Sigmoid colon (tissue), 7 donors: Measurements from ENCODE around the gene TDRD7. TPM values are rescaled to one million over a fixed set of nuclear protein-coding genes. Genes with fewer than 3 reads are reported as not detected.

Experiments used
- DNase-seq: peaks from one replicate; pipeline ENCODE4 v3.0.0-alpha.2; 2019
- H3K27ac ChIP-seq, 4 donors: fragments of 200-600 bp; sonication (generic); one replicate each; pipeline ENCODE4 v1.5.1; 2016 to 2019; ENCODE audit warnings: mild to moderate bottlenecking in 1 of 4
- H3K27me3 ChIP-seq, 3 donors: fragments of 200-600 bp; sonication (generic); one replicate each; pipeline ENCODE4 v1.5.1; 2019; ENCODE audit warnings: mild to moderate bottlenecking in 1 of 3
- H3K36me3 ChIP-seq, 4 donors: fragments of 200-600 bp; sonication (generic); one replicate each; pipeline ENCODE4 v1.5.1; 2016 to 2019
- H3K4me1 ChIP-seq, 4 donors: fragments of 200-600 bp; sonication (generic); one replicate each; pipeline ENCODE4 v1.5.1; 2017 to 2019
- H3K4me3 ChIP-seq, 4 donors: fragments of 200-600 bp; sonication (generic); one replicate each; pipeline ENCODE4 v1.5.1; 2017 to 2019; ENCODE audit warnings: mild to moderate bottlenecking in 2 of 4, moderate library complexity in 1 of 4
- H3K9me3 ChIP-seq, 4 donors: fragments of 200-600 bp in 3 of 4; sonication (generic) in 3 of 4; one replicate each; pipeline versions ENCODE4 v1.5.1 to v1.6.1; 2013 to 2019
- CTCF ChIP-seq, 4 experiments: fragments of 450-650 bp in 3 of 4; fragments of 200-600 bp in 1 of 4; IDR thresholded peaks; one replicate each; pipeline ENCODE4 v1.5.1; 2016 to 2019; ENCODE audit warnings: antibody characterized with exemption in 4 of 4, mild to moderate bottlenecking in 3 of 4, moderate library complexity in 2 of 4
- EP300 ChIP-seq, 4 donors: sonication (generic); formaldehyde crosslinking; IDR thresholded peaks; one replicate each; pipeline ENCODE4 v1.6.1; 2017; ENCODE audit warnings: antibody characterized with exemption in 4 of 4
- POLR2A ChIP-seq, 2 donors: fragments of 450-650 bp; IDR thresholded peaks; one replicate each; pipeline ENCODE4 v1.6.1; 2016; ENCODE audit warnings: antibody characterized with exemption in 2 of 2, mild to moderate bottlenecking in 2 of 2, moderate library complexity in 2 of 2
- POLR2AphosphoS5 ChIP-seq, 4 donors: sonication (generic); formaldehyde crosslinking; IDR thresholded peaks; one replicate each; pipeline ENCODE4 v1.6.1; 2017; ENCODE audit warnings: antibody characterized with exemption in 4 of 4
- WGBS, 2 donors: extraction: QIAGEN DNeasy Blood & Tissue Kit; methylation state at CpG; one replicate each; pipeline ENCODE4 v1.1.7; 2013; 5-methylcytosine and 5-hydroxymethylcytosine counted together
- intact Hi-C: fragments of 100-400 bp; cut with DNase I; formaldehyde crosslinking; loops from one replicate; pipeline ENCODE4 v1.15.1; 2023
- polyA plus RNA-seq, 3 donors: library from polyadenylated mRNA; stranded (reverse); fragments of 200-250 nt; gene quantifications; one replicate each; pipeline ENCODE4 v1.2.3, GENCODE V29; 2013
- total RNA-seq, 4 donors: library from RNA; depleted of rRNA; stranded (reverse); fragments of >200 nt; gene quantifications; one replicate each; pipeline ENCODE4 v1.1.0, GENCODE V29; 2016
- donor health status: healthy with polysubstance abuse.
- donor health status: Bipolar disorder and iron deficiency.
- donor health status: healthy.

Gene TDRD7
- total and polyA plus RNA-seq, 7 donors = 10.5 to 25.7 (median 17.5) TPM

GRCh38 chr9:97517331-97518089 is 105.6 kb downstream of the TDRD7 start:
- H3K9me3 ChIP-seq = no peaks in the 10 kb centered on the region
- no peak for DNase-seq
- no peak overlapping the region for H3K4me3 ChIP-seq
- WGBS, 2 donors = 85 to 88% methylated on average over 14 of the region's 14 CpGs
- TF ChIP-seq EP300 (IDR thresholded peaks at IDR 0.05) (no peak), CTCF (IDR thresholded peaks at IDR 0.05) (no peak), POLR2AphosphoS5 (IDR thresholded peaks at IDR 0.05) (no peak), POLR2A (IDR thresholded peaks at IDR 0.05) (no peak)
- no peaks in the 10 kb centered on the region for H3K27me3 ChIP-seq
- peak overlapping the region; percentile 82 to 90 (median 86) for H3K27ac ChIP-seq
- peaks cover 0 to 74% (median 71%) of the 10 kb centered on the region in 4 donors for H3K4me1 ChIP-seq
- H3K36me3 ChIP-seq = no peaks in the 10 kb centered on the region
- intact Hi-C loops = loop anchor here (5.0 kb wide), 1 partner anchor 75 kb away; no protein-coding TSS in a partner anchor

GRCh38 chr9:97518166-97518908 is 106.4 kb downstream of the TDRD7 start:
- Histone ChIP-seq H3K4me1 (peaks cover 0 to 80% (median 72%) of the 10 kb centered on the region in 4 donors), H3K4me3 (no peak overlapping the region), H3K9me3 (no peaks in the 10 kb centered on the region), H3K27ac (peak overlapping the region; percentile 82 to 90 (median 86)), H3K27me3 (no peaks in the 10 kb centered on the region), H3K36me3 (no peaks in the 10 kb centered on the region)
- WGBS, 2 donors = 75 to 82% methylated on average over 9 of the region's 9 CpGs
- no peak for DNase-seq
- no peak for TF ChIP-seq POLR2AphosphoS5 (IDR thresholded peaks at IDR 0.05)
- no peak for TF ChIP-seq POLR2A (IDR thresholded peaks at IDR 0.05)
- TF ChIP-seq CTCF (IDR thresholded peaks at IDR 0.05) = no peak
- no peak for TF ChIP-seq EP300 (IDR thresholded peaks at IDR 0.05)
- intact Hi-C loops = loop anchor here (5.0 kb wide), 1 partner anchor 74 kb away; no protein-coding TSS in a partner anchor

GRCh38 chr9:97518909-97519307 is 107.0 kb downstream of the TDRD7 start:
- peak; percentile 95 for DNase-seq
- peaks cover 0 to 80% (median 72%) of the 10 kb centered on the region in 4 donors for H3K4me1 ChIP-seq
- no peaks in the 10 kb centered on the region for H3K27me3 ChIP-seq

GRCh38 chr9:97519441-97519970 is 107.6 kb downstream of the TDRD7 start:
- DNase-seq = peak; percentile 42
- intact Hi-C loops = loop anchor here (5.0 kb wide), 1 partner anchor 73 kb away; no protein-coding TSS in a partner anchor
- Histone ChIP-seq H3K4me3 (peak overlapping the region in 3 of 4 donors; percentile 0 to 19 (median 11)), H3K4me1 (peaks cover 0 to 80% (median 72%) of the 10 kb centered on the region in 4 donors), H3K27me3 (no peaks in the 10 kb centered on the region), H3K27ac (peak overlapping the region; percentile 82 to 90 (median 86)), H3K36me3 (peaks cover 0 to under 1% (median 0%) of the 10 kb centered on the region in 4 donors), H3K9me3 (no peaks in the 10 kb centered on the region)
- 81 to 89% methylated on average over 11 of the region's 11 CpGs for WGBS, 2 donors
- TF ChIP-seq POLR2A (IDR thresholded peaks at IDR 0.05) (no peak), POLR2AphosphoS5 (IDR thresholded peaks at IDR 0.05) (no peak), CTCF (IDR thresholded peaks at IDR 0.05) (no peak), EP300 (IDR thresholded peaks at IDR 0.05) (no peak)

More at GRCh38 chr9:97518909-97519307, 107.0 kb downstream of the TDRD7 start:
- Histone ChIP-seq H3K36me3 (no peaks in the 10 kb centered on the region), H3K4me3 (peak overlapping the region in 3 of 4 donors; percentile 0 to 19 (median 11)), H3K27ac (peak overlapping the region; percentile 82 to 90 (median 86)), H3K9me3 (no peaks in the 10 kb centered on the region)
- WGBS, 2 donors = 1 to 4% methylated on average over 6 of the region's 6 CpGs
- intact Hi-C loops = loop anchor here (5.0 kb wide), 1 partner anchor 73 kb away; no protein-coding TSS in a partner anchor
- peak; percentile 75 to 92 (median 85) for TF ChIP-seq POLR2AphosphoS5 (IDR thresholded peaks at IDR 0.05)
- no peak for TF ChIP-seq POLR2A (IDR thresholded peaks at IDR 0.05)
- peak; percentile 42 to 94 (median 53) for TF ChIP-seq EP300 (IDR thresholded peaks at IDR 0.05)
